ENCODE results near the gene RASSF4.

The RASSF4 gene

GRCh38 chr10:44924261-44925040 lies 35.2 kb upstream of the RASSF4 start:
- no peaks in the 10 kb centered on the region for H3K36me3 Mint-ChIP-seq
- no peak overlapping the region for H3K27ac Mint-ChIP-seq
- no peaks in the 10 kb centered on the region for H3K4me1 Mint-ChIP-seq

GRCh38 chr10:44925224-44925623 lies 34.4 kb upstream of the RASSF4 start:
- H3K36me3 Mint-ChIP-seq, result no peaks in the 10 kb centered on the region
- no peak overlapping the region for H3K4me3 Mint-ChIP-seq
- no peak overlapping the region for H3K27ac Mint-ChIP-seq
- no peaks in the 10 kb centered on the region for H3K4me1 Mint-ChIP-seq
- H3K27me3 Mint-ChIP-seq, result no peaks in the 10 kb centered on the region
- H3K9me3 Mint-ChIP-seq, result no peaks in the 10 kb centered on the region

More at GRCh38 chr10:44924261-44925040, 35.2 kb upstream of the RASSF4 start:
- H3K27me3 Mint-ChIP-seq, result no peaks in the 10 kb centered on the region
- no peak overlapping the region for H3K4me3 Mint-ChIP-seq
- H3K9me3 Mint-ChIP-seq, result no peaks in the 10 kb centered on the region

GRCh38 chr10:44925811-44926750 lies 33.5 kb upstream of the RASSF4 start:
- Mint-ChIP-seq H3K4me1 (no peaks in the 10 kb centered on the region), H3K4me3 (no peak overlapping the region), H3K36me3 (no peaks in the 10 kb centered on the region), H3K27ac (no peak overlapping the region), H3K27me3 (no peaks in the 10 kb centered on the region), H3K9me3 (no peaks in the 10 kb centered on the region)

- Mint-ChIP-seq H3K4me1 (no peaks in the 10 kb centered on the region), H3K27me3 (no peaks in the 10 kb centered on the region), H3K9me3 (no peaks in the 10 kb centered on the region), H3K36me3 (no peaks in the 10 kb centered on the region), H3K4me3 (no peak overlapping the region), H3K27ac (no peak overlapping the region)
Measured at GRCh38 chr10:44926751-44927351, 32.8 kb upstream of the RASSF4 start.

- H3K9me3 Mint-ChIP-seq, result no peaks in the 10 kb centered on the region
- no peaks in the 10 kb centered on the region for H3K4me1 Mint-ChIP-seq
- no peak overlapping the region for H3K4me3 Mint-ChIP-seq
- H3K36me3 Mint-ChIP-seq, result no peaks in the 10 kb centered on the region
- no peaks in the 10 kb centered on the region for H3K27me3 Mint-ChIP-seq
- H3K27ac Mint-ChIP-seq, result no peak overlapping the region
Measured at GRCh38 chr10:44927352-44927751, 32.2 kb upstream of the RASSF4 start.

- Mint-ChIP-seq H3K27me3 (no peaks in the 10 kb centered on the region), H3K9me3 (no peaks in the 10 kb centered on the region), H3K36me3 (no peaks in the 10 kb centered on the region), H3K27ac (no peak overlapping the region), H3K4me3 (no peak overlapping the region), H3K4me1 (no peaks in the 10 kb centered on the region)
Measured at GRCh38 chr10:44928462-44928861, 31.1 kb upstream of the RASSF4 start.

GRCh38 chr10:44929356-44930255 lies 30.0 kb upstream of the RASSF4 start:
- Mint-ChIP-seq H3K36me3 (no peaks in the 10 kb centered on the region), H3K9me3 (no peaks in the 10 kb centered on the region), H3K4me1 (no peaks in the 10 kb centered on the region), H3K27ac (no peak overlapping the region), H3K4me3 (no peak overlapping the region), H3K27me3 (no peaks in the 10 kb centered on the region)

- no peak overlapping the region for H3K4me3 Mint-ChIP-seq
- no peak overlapping the region for H3K27ac Mint-ChIP-seq
- no peaks in the 10 kb centered on the region for H3K36me3 Mint-ChIP-seq
- H3K4me1 Mint-ChIP-seq, result no peaks in the 10 kb centered on the region
- H3K27me3 Mint-ChIP-seq, result no peaks in the 10 kb centered on the region
- no peaks in the 10 kb centered on the region for H3K9me3 Mint-ChIP-seq
Measured at GRCh38 chr10:44930904-44931620, 28.5 kb upstream of the RASSF4 start.

- no peak overlapping the region for H3K27ac Mint-ChIP-seq
Measured at GRCh38 chr10:44931621-44932516, 27.7 kb upstream of the RASSF4 start.

GRCh38 chr10:44932517-44933450 lies 26.8 kb upstream of the RASSF4 start:
- Mint-ChIP-seq H3K36me3 (no peaks in the 10 kb centered on the region), H3K4me1 (no peaks in the 10 kb centered on the region), H3K4me3 (no peak overlapping the region), H3K9me3 (no peaks in the 10 kb centered on the region), H3K27ac (no peak overlapping the region), H3K27me3 (no peaks in the 10 kb centered on the region)

More at GRCh38 chr10:44931621-44932516, 27.7 kb upstream of the RASSF4 start:
- H3K27me3 Mint-ChIP-seq, result no peaks in the 10 kb centered on the region
- H3K4me1 Mint-ChIP-seq, result no peaks in the 10 kb centered on the region
- no peak overlapping the region for H3K4me3 Mint-ChIP-seq
- no peaks in the 10 kb centered on the region for H3K36me3 Mint-ChIP-seq
- no peaks in the 10 kb centered on the region for H3K9me3 Mint-ChIP-seq

GRCh38 chr10:44933451-44934321 lies 25.9 kb upstream of the RASSF4 start:
- H3K9me3 Mint-ChIP-seq, result no peaks in the 10 kb centered on the region
- no peak overlapping the region for H3K4me3 Mint-ChIP-seq
- H3K27me3 Mint-ChIP-seq, result no peaks in the 10 kb centered on the region
- H3K4me1 Mint-ChIP-seq, result no peaks in the 10 kb centered on the region
- no peak overlapping the region for H3K27ac Mint-ChIP-seq
- no peaks in the 10 kb centered on the region for H3K36me3 Mint-ChIP-seq

Measured in activated naive CD4-positive, alpha-beta T cell treated with anti-CD3 and anti-CD28 coated beads, Interleukin-2, amount 50 U/mL, for 24 hours (primary cell).